Osteocyte (in vitro differentiated cells): ENCODE results near the gene LY6G6C. TPM values are rescaled to one million over a fixed set of nuclear protein-coding genes. Genes with fewer than 3 reads are reported as not detected.

Experiments used
- DNase-seq: peaks from one replicate; pipeline ENCODE4 v3.0.0; 2021; ENCODE audit warnings: mixed read lengths; ENCODE audit not compliant: unreplicated experiment; ENCODE audit errors: extremely low spot score
- H3K27ac Mint-ChIP-seq: one replicate; pipeline ENCODE4 v1.8.0; 2021; ENCODE audit warnings: mild to moderate bottlenecking, mixed read lengths; ENCODE audit not compliant: unreplicated experiment
- H3K27me3 Mint-ChIP-seq: one replicate; pipeline ENCODE4 v1.8.0; 2021; ENCODE audit warnings: mixed read lengths; ENCODE audit not compliant: unreplicated experiment
- H3K36me3 Mint-ChIP-seq: one replicate; pipeline ENCODE4 v1.8.0; 2021; ENCODE audit warnings: mixed read lengths; ENCODE audit not compliant: unreplicated experiment
- H3K4me1 Mint-ChIP-seq: one replicate; pipeline ENCODE4 v1.8.0; 2021; ENCODE audit warnings: mixed read lengths; ENCODE audit not compliant: unreplicated experiment
- H3K4me3 Mint-ChIP-seq: one replicate; pipeline ENCODE4 v1.8.0; 2021; ENCODE audit warnings: mild to moderate bottlenecking, moderate library complexity, mixed read lengths; ENCODE audit not compliant: unreplicated experiment
- H3K9me3 Mint-ChIP-seq: one replicate; pipeline ENCODE4 v1.8.0; 2021; ENCODE audit warnings: mixed read lengths; ENCODE audit not compliant: unreplicated experiment
- CTCF ChIP-seq: fragments of 200-600 bp; sonication (generic); IDR thresholded peaks from 2 replicates; pipeline ENCODE4 v1.5.0; 2021; ENCODE audit warnings: antibody characterized with exemption, mild to moderate bottlenecking, moderate library complexity
- total RNA-seq: library from RNA; stranded (reverse); gene quantifications from 2 replicates; pipeline ENCODE4 v1.2.1, GENCODE V29; 2021

LY6G6C gene
- total RNA-seq, 1 donor from 2014 or later, result not detected

DNA sequence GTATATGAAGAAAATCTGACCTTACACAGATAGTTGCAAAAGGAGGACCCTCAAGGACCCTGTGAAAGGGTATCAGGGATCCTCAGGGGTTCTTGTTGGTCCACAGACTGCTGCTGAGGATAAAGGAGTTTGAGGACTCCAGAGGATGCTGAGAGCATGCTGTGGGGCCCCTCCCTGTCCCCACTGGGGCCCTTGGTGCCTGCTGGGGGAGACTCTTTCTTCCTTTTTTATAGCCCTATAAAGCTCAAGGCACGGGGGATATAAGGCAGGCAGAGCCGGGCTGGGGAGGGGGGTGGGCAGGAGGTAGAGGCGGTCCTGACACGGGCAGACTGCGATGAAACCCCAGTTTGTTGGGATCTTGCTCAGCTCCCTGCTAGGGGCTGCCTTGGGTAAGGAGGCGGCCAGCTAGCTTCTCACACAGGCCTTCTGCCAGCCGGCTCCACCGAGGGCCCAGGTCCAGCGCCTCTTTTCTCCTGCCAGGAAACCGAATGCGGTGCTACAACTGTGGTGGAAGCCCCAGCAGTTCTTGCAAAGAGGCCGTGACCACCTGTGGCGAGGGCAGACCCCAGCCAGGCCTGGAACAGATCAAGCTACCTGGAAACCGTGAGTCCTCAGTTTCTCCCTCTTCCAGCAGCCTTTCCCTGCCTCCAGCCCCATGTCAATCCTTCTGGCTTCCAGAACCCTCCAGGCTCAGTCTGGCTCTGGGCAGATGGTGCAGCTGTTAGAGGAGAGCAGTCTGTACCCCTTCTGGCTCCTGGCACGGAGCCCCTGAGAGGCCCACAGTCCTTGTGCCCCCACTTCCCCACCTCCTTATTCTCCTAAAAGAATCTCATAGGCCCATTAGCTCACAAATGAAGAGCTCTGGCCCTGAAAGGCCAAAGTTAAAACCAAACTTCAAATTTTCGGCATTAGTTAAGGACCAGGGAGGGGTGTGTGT is 6.3 kb downstream of the LY6G6C start, which contains the start of gene LY6G6D:
Gene LY6G6D (plus strand): TSS at position 327 of the 937 bp plus-strand sequence. CDS start 8 bp downstream, at position 335.
- H3K9me3 Mint-ChIP-seq, result no peaks in the 10 kb centered on the region
- no peak for TF ChIP-seq CTCF
- no peak for DNase-seq
- H3K27me3 Mint-ChIP-seq, result peaks cover 9% of the 10 kb centered on the region
- H3K4me1 Mint-ChIP-seq, result peaks cover 6% of the 10 kb centered on the region
- H3K4me3 Mint-ChIP-seq, result no peak within 1 kb of the TSS
- H3K27ac Mint-ChIP-seq, result no peak within 1 kb of the TSS
- H3K36me3 Mint-ChIP-seq, result no peaks in the 10 kb centered on the region

DNA sequence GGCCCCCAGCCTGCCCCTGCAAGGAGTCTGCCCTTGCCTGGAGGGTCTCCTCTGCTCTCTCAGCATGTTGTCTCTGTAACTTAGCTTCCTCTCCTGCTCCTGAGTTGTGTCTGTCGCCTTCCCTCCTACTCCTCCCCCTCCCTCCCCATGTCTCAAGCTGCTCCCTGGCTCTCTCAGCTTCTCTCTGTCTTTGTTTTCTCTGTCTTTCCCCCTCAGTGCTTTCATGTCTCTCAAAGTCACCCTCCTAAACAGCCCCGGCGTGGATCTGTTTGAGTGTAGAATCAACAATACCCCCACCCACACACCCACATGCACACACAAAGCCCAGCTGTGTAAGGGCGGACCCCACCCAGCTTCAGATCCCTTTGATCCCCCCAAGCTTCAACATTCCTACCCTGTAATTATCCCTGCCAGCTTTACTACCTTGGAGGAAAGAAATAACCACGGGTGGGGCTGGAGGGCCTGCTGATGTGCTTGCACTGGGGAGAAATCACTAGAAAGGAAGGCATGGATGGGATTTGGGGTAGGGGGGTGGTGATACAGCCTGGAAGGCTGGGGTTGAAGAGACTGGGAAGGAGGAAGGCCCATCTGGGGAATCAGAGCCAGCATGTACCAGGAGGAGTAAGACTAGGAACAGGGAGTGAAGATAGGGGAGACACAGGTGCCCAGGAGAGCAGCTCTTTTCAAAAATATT is 7.4 kb downstream of the LY6G6C start:
- no peak for TF ChIP-seq CTCF
- no peaks in the 10 kb centered on the region for H3K9me3 Mint-ChIP-seq
- no peak for DNase-seq
- no peaks in the 10 kb centered on the region for H3K36me3 Mint-ChIP-seq
- H3K27me3 Mint-ChIP-seq, result peaks cover 9% of the 10 kb centered on the region
- peaks cover 6% of the 10 kb centered on the region for H3K4me1 Mint-ChIP-seq
- H3K4me3 Mint-ChIP-seq, result no peak overlapping the region
- no peak overlapping the region for H3K27ac Mint-ChIP-seq

DNA sequence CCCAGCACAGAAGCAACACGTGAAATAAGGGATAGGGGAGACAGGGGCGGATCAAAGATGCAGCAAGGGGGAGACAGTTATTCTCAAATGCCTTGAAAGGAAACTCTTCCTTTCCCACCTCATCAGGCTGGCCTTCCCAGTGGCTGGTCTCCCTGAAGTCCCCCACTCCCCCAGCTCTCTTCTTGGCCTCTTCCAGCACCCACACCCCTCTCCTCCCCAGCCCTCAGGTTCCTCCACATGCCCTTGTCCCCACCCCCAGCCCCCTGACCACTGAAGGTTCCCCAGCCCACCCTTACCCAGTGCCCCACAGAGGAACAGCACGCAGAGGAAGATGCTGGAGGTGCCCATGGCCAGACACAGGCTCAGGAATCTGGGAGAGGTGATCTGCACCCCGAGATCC is 8.1 kb downstream of the LY6G6C start:
- Mint-ChIP-seq H3K9me3 (no peaks in the 10 kb centered on the region), H3K4me3 (no peak overlapping the region), H3K27me3 (peaks cover 9% of the 10 kb centered on the region), H3K4me1 (peaks cover 6% of the 10 kb centered on the region), H3K27ac (no peak overlapping the region), H3K36me3 (no peaks in the 10 kb centered on the region)
- TF ChIP-seq CTCF, result no peak
- no peak for DNase-seq

GRCh38 chr6:31712296-31712695 is 9.2 kb downstream of the LY6G6C start:
- no peaks in the 10 kb centered on the region for H3K9me3 Mint-ChIP-seq
- H3K36me3 Mint-ChIP-seq, result no peaks in the 10 kb centered on the region
- DNase-seq, result no peak
- no peak for TF ChIP-seq CTCF
- H3K4me1 Mint-ChIP-seq, result peaks cover 6% of the 10 kb centered on the region
- H3K4me3 Mint-ChIP-seq, result no peak overlapping the region
- H3K27me3 Mint-ChIP-seq, result peaks cover 9% of the 10 kb centered on the region
- no peak overlapping the region for H3K27ac Mint-ChIP-seq

- Mint-ChIP-seq H3K27me3 (peaks cover 9% of the 10 kb centered on the region), H3K4me1 (peaks cover 6% of the 10 kb centered on the region), H3K36me3 (no peaks in the 10 kb centered on the region), H3K9me3 (no peaks in the 10 kb centered on the region), H3K4me3 (no peak overlapping the region), H3K27ac (no peak overlapping the region)
- no peak for TF ChIP-seq CTCF
- DNase-seq, result no peak
Observed at GRCh38 chr6:31711233-31711632, 10.3 kb downstream of the LY6G6C start.
